Activated naive CD4-positive, alpha-beta T cell treated with anti-CD3 and anti-CD28 coated beads, Interleukin-2, amount 50 U/mL, for 24 hours (primary cell): Measurements from ENCODE around the gene VIM.
"Not testable (repeated sequence)": the region's sequence is repeated elsewhere in the genome, so short reads cannot be mapped to it uniquely, and the experiment has no call there.

ENCODE experiments used
- H3K27ac Mint-ChIP-seq: one replicate; pipeline ENCODE4 v1.8.0; 2021; ENCODE audit warnings: mild to moderate bottlenecking, mixed read lengths
- H3K27me3 Mint-ChIP-seq: one replicate; pipeline ENCODE4 v1.8.0; 2021; ENCODE audit warnings: mixed read lengths
- H3K36me3 Mint-ChIP-seq: one replicate; pipeline ENCODE4 v1.8.0; 2021; ENCODE audit warnings: mixed read lengths
- H3K4me1 Mint-ChIP-seq: one replicate; pipeline ENCODE4 v1.8.0; 2021; ENCODE audit warnings: mixed read lengths
- H3K4me3 Mint-ChIP-seq: one replicate; pipeline ENCODE4 v1.8.0; 2021; ENCODE audit warnings: mild to moderate bottlenecking, mixed read lengths
- H3K9me3 Mint-ChIP-seq: one replicate; pipeline ENCODE4 v1.8.0; 2021; ENCODE audit warnings: mixed read lengths

The VIM gene

GRCh38 chr10:17255512-17255911, 27.5 kb downstream of the VIM start:
- peaks cover 6% of the 10 kb centered on the region for H3K4me1 Mint-ChIP-seq
- no peaks in the 10 kb centered on the region for H3K9me3 Mint-ChIP-seq
- no peaks in the 10 kb centered on the region for H3K27me3 Mint-ChIP-seq
- no peaks in the 10 kb centered on the region for H3K36me3 Mint-ChIP-seq
- peak overlapping the region; percentile 33 for H3K27ac Mint-ChIP-seq
- H3K4me3 Mint-ChIP-seq = no peak overlapping the region

- Mint-ChIP-seq H3K4me3 (no peak overlapping the region), H3K36me3 (no peaks in the 10 kb centered on the region), H3K27ac (no peak overlapping the region), H3K27me3 (no peaks in the 10 kb centered on the region), H3K4me1 (peaks cover 6% of the 10 kb centered on the region), H3K9me3 (no peaks in the 10 kb centered on the region)
Measured at GRCh38 chr10:17256051-17256450, 28.0 kb downstream of the VIM start.

GRCh38 chr10:17256627-17257026, 28.6 kb downstream of the VIM start:
- H3K36me3 Mint-ChIP-seq = no peaks in the 10 kb centered on the region
- no peak overlapping the region for H3K4me3 Mint-ChIP-seq
- H3K9me3 Mint-ChIP-seq = peaks cover under 1% of the 10 kb centered on the region
- peaks cover 6% of the 10 kb centered on the region for H3K4me1 Mint-ChIP-seq
- H3K27me3 Mint-ChIP-seq = no peaks in the 10 kb centered on the region
- H3K27ac Mint-ChIP-seq = no peak overlapping the region

GRCh38 chr10:17257466-17258321, 29.7 kb downstream of the VIM start:
- H3K27ac Mint-ChIP-seq = peak overlapping the region; percentile 69
- H3K4me1 Mint-ChIP-seq = peaks cover 6% of the 10 kb centered on the region
- H3K9me3 Mint-ChIP-seq = peaks cover 4% of the 10 kb centered on the region
- H3K36me3 Mint-ChIP-seq = no peaks in the 10 kb centered on the region
- H3K27me3 Mint-ChIP-seq = no peaks in the 10 kb centered on the region
- H3K4me3 Mint-ChIP-seq = peak overlapping the region; percentile 16

GRCh38 chr10:17262502-17262901, 34.5 kb downstream of the VIM start:
- Mint-ChIP-seq H3K4me1 (peaks cover 3% of the 10 kb centered on the region), H3K27ac (no peak overlapping the region), H3K4me3 (no peak overlapping the region), H3K9me3 (peaks cover 4% of the 10 kb centered on the region), H3K36me3 (no peaks in the 10 kb centered on the region), H3K27me3 (peaks cover 3% of the 10 kb centered on the region)

- Mint-ChIP-seq H3K27ac (no peak overlapping the region), H3K9me3 (peaks cover 4% of the 10 kb centered on the region), H3K4me3 (no peak overlapping the region), H3K36me3 (no peaks in the 10 kb centered on the region), H3K27me3 (peaks cover 3% of the 10 kb centered on the region), H3K4me1 (no peaks in the 10 kb centered on the region)
Measured at GRCh38 chr10:17263580-17263979, 35.5 kb downstream of the VIM start.

GRCh38 chr10:17265468-17265867, 37.4 kb downstream of the VIM start:
- Mint-ChIP-seq H3K27ac (no peak overlapping the region), H3K9me3 (peaks cover 4% of the 10 kb centered on the region), H3K36me3 (no peaks in the 10 kb centered on the region), H3K4me1 (no peaks in the 10 kb centered on the region), H3K27me3 (peaks cover 3% of the 10 kb centered on the region), H3K4me3 (no peak overlapping the region)

- H3K27ac Mint-ChIP-seq, H3K36me3 Mint-ChIP-seq, H3K27me3 Mint-ChIP-seq, H3K4me3 Mint-ChIP-seq, H3K4me1 Mint-ChIP-seq, H3K9me3 Mint-ChIP-seq: not testable (repeated sequence)
Measured at GRCh38 chr10:17266549-17266948, 38.5 kb downstream of the VIM start.

- Mint-ChIP-seq H3K4me1 (peaks cover 8% of the 10 kb centered on the region), H3K27me3 (no peaks in the 10 kb centered on the region), H3K9me3 (no peaks in the 10 kb centered on the region), H3K27ac (no peak overlapping the region), H3K36me3 (peaks cover 5% of the 10 kb centered on the region), H3K4me3 (no peak overlapping the region)
Measured at GRCh38 chr10:17272648-17273047, 44.6 kb downstream of the VIM start.

GRCh38 chr10:17273403-17273802, 45.4 kb downstream of the VIM start:
- H3K9me3 Mint-ChIP-seq = no peaks in the 10 kb centered on the region
- H3K27me3 Mint-ChIP-seq = no peaks in the 10 kb centered on the region
- no peak overlapping the region for H3K27ac Mint-ChIP-seq
- peaks cover 8% of the 10 kb centered on the region for H3K4me1 Mint-ChIP-seq
- no peak overlapping the region for H3K4me3 Mint-ChIP-seq
- H3K36me3 Mint-ChIP-seq = peaks cover 5% of the 10 kb centered on the region

- H3K27me3 Mint-ChIP-seq = no peaks in the 10 kb centered on the region
- peaks cover 10% of the 10 kb centered on the region for H3K36me3 Mint-ChIP-seq
- peaks cover 8% of the 10 kb centered on the region for H3K4me1 Mint-ChIP-seq
Measured at GRCh38 chr10:17276756-17277424, 48.8 kb downstream of the VIM start.

GRCh38 chr10:17278607-17279240, 50.7 kb downstream of the VIM start:
- Mint-ChIP-seq H3K27ac (no peak overlapping the region), H3K9me3 (peaks cover 13% of the 10 kb centered on the region), H3K36me3 (peaks cover 10% of the 10 kb centered on the region), H3K4me3 (no peak overlapping the region), H3K4me1 (peaks cover 3% of the 10 kb centered on the region), H3K27me3 (no peaks in the 10 kb centered on the region)

More at GRCh38 chr10:17276756-17277424, 48.8 kb downstream of the VIM start:
- Mint-ChIP-seq H3K4me3 (no peak overlapping the region), H3K27ac (no peak overlapping the region), H3K9me3 (peaks cover 10% of the 10 kb centered on the region)

GRCh38 chr10:17282311-17282710, 54.3 kb downstream of the VIM start:
- no peak overlapping the region for H3K27ac Mint-ChIP-seq
- no peaks in the 10 kb centered on the region for H3K4me1 Mint-ChIP-seq
- H3K4me3 Mint-ChIP-seq = no peak overlapping the region
- H3K36me3 Mint-ChIP-seq = peaks cover 5% of the 10 kb centered on the region
- H3K9me3 Mint-ChIP-seq = peaks cover 13% of the 10 kb centered on the region
- H3K27me3 Mint-ChIP-seq = no peaks in the 10 kb centered on the region

- Mint-ChIP-seq H3K4me1 (peaks cover 13% of the 10 kb centered on the region), H3K4me3 (no peak overlapping the region), H3K27me3 (peaks cover 7% of the 10 kb centered on the region), H3K36me3 (no peaks in the 10 kb centered on the region), H3K27ac (no peak overlapping the region), H3K9me3 (peaks cover 3% of the 10 kb centered on the region)
Measured at GRCh38 chr10:17286562-17287550, 58.8 kb downstream of the VIM start.
